ENCODE measurements around the gene NAT8.
A peak's percentile ranks its signal among the peaks of the same experiment; 100 is the strongest.
"Not testable (repeated sequence)": the region's sequence is repeated elsewhere in the genome, so short reads cannot be mapped to it uniquely, and the experiment has no call there.

NAT8 gene, protein sequence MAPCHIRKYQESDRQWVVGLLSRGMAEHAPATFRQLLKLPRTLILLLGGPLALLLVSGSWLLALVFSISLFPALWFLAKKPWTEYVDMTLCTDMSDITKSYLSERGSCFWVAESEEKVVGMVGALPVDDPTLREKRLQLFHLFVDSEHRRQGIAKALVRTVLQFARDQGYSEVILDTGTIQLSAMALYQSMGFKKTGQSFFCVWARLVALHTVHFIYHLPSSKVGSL

GRCh38 chr2:73642338-73643018 lies at the start of gene NAT8:
Gene NAT8 (minus strand): TSS chr2:73642422. CDS start chr2:73641628, 794 bp downstream.
- TF ChIP-seq ARNT (IDR thresholded peaks at IDR 0.05) (no peak), FOXK2 (IDR thresholded peaks at IDR 0.05) (no peak), BHLHE40 (IDR thresholded peaks at IDR 0.05; ENCODE audit: borderline replicate concordance) (no peak), PKNOX1 (IDR thresholded peaks at IDR 0.05) (no peak), FOXM1 (IDR thresholded peaks at IDR 0.05; ENCODE audit: borderline replicate concordance) (no peak), ZNF384 (IDR thresholded peaks at IDR 0.05) (no peak), FOXA1 (IDR thresholded peaks at IDR 0.05) (no peak), NFRKB (IDR thresholded peaks at IDR 0.05) (no peak), ELF4 (IDR thresholded peaks at IDR 0.05) (no peak), TARDBP (IDR thresholded peaks at IDR 0.05) (no peak), SP1 (IDR thresholded peaks at IDR 0.05) (no peak), SUZ12 (IDR thresholded peaks at IDR 0.05) (no peak), LEF1 (IDR thresholded peaks at IDR 0.05; ENCODE audit: borderline replicate concordance) (no peak), CTBP1 (IDR thresholded peaks at IDR 0.05; ENCODE audit: borderline replicate concordance) (no peak)
- POLR2A ChIA-PET: no interaction called here
- CTCF ChIA-PET: no interaction called here
- DNase-seq (ENCODE audit: extremely low spot score): no peak

GRCh38 chr2:73690372-73691088 lies 48.3 kb upstream of the NAT8 start:
- DNase-seq (ENCODE audit: extremely low spot score): not testable (repeated sequence)
- CTCF ChIA-PET: interaction anchor here (0.6 to 0.7 kb wide), 2 partner anchors 134 to 242 kb away, joined by 3 read pairs; no protein-coding TSS in a partner anchor

DNA sequence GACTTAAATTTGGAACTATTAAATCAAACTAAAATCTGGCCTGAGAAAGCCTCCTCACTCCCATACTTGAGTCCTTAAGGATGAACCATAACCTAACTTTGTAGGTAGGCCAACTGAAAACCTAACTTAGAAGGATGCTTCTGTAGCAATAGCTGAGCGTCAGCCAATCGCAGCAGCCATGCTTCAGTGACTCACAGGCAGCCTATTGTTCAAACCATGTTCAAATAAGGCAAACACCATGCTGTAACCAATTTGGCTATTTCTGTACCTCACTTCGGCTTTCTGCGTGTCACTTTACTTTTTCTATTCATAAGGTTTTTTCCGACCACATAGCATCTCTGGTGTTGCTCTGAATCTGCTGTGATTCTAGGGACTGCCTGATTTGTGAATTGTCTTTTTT lies 46.3 kb upstream of the NAT8 start:
- CTCF ChIA-PET; DNase-seq (ENCODE audit: extremely low spot score); POLR2A ChIA-PET: not testable (repeated sequence)

More at GRCh38 chr2:73690372-73691088, 48.3 kb upstream of the NAT8 start:
- POLR2A ChIA-PET: not testable (repeated sequence)

DNA sequence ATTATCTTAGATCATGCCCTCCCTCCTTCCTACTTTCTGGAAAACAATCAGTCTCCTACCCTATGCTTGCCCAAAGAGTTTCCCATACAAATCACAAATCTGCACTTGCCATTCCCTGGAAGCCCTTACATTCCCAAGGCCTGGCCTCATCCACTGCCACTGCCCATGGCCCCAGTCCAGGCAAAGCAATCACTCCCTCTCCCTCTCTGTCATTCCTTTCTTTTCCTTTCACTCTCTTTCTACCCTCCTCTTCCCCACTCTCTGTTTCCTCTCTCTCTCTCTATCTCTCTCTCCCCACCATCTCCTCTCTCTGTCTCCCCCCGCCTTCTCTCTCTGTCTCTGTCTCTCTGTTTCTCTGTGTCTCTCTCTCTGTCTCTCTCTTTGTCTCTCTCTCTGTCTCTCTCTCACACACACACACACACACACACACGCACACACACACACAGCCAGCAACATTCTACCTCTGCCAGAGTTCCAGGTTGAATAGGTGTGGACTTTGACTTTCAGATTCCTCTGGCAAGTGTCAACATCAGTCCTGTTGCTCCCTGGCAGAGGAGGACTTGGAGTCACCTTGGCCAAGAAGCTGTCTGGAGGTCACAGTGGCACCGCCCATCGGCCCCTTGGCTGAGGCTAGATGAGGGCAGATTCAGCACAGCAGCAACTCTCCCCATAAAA lies 43.7 kb upstream of the NAT8 start:
- CTCF ChIA-PET: no interaction called here
- DNase-seq (ENCODE audit: extremely low spot score): no peak
- POLR2A ChIA-PET: no interaction called here
- TF ChIP-seq CTBP1 (IDR thresholded peaks at IDR 0.05; ENCODE audit: borderline replicate concordance): no peak
- TF ChIP-seq PKNOX1 (IDR thresholded peaks at IDR 0.05): no peak

DNA sequence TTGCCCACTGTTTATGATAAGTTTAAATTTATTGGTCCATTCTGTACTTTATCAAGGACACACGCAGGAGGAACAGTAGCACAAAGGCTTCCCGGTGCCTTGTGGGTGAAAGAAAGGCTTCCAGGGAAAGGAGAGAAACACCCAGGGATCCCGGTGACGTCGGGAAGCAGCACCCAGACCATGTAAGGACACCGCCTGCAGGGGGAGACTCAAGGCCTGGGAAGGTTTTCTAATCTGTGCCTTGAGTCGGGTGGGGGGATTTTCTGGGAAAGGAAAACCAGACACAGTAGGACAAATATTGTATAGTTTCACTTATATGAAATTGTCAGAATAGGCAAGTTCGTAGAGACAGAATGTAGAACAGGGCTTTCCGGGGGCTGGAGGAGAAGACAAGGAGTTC lies 42.7 kb upstream of the NAT8 start:
- CTCF ChIA-PET; POLR2A ChIA-PET; DNase-seq (ENCODE audit: extremely low spot score): not testable (repeated sequence)

- POLR2A ChIA-PET; DNase-seq (ENCODE audit: extremely low spot score); CTCF ChIA-PET: not testable (repeated sequence)
Observed at GRCh38 chr2:73684325-73684724, 42.1 kb upstream of the NAT8 start.

- ChIA-PET CTCF (interaction anchor here (0.6 kb wide), 1 partner anchor 75 kb away, joined by 4 read pairs; no protein-coding TSS in a partner anchor), POLR2A (interaction anchor here (1.0 kb wide), 1 partner anchor 57 kb away, joined by 4 read pairs; the partner anchor contains the start of gene TPRKB)
- peak; percentile 23 for DNase-seq (ENCODE audit: extremely low spot score)
Observed at GRCh38 chr2:73679951-73680571, 37.8 kb upstream of the NAT8 start.

DNA sequence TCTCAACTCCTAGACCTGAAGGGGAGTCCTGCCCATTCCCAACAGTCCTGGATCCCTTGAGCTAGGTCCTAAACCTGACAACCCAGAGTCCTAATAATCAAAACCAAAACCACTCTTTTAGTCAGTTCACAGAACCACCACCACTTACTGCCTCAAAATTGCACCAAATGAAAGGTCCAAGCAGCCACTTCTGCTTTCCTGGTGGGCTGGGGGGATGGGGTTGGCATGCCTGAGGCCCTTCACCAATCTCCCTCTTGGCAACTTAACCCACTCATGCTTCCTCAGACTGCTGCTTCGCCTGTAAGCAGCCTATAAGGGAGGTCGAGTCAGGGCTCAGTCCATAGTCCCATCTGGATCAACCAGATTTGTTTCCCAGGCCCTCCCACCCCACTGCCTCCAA lies 37.0 kb upstream of the NAT8 start:
- DNase-seq (ENCODE audit: extremely low spot score); CTCF ChIA-PET; POLR2A ChIA-PET: not testable (repeated sequence)

DNA sequence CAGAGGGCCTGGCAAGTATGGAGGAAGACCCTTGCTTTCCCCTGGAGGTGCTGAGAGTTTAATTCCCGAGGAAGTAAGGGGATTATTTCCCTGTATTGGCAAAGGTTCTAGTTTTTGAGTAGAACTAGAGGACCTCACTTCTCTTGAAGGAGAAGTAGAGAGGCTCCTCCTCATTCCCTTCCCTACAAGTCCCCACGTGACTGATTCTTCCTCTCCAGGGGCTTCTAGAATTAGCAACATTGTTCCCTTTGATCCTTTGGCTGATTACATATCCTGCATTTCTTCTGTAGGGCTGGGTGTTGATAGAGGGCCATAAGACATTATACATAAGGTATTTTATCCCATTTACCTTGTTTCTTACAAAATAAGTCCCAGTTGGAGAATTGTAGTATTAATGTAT lies 35.8 kb upstream of the NAT8 start:
- CTCF ChIA-PET; POLR2A ChIA-PET; DNase-seq (ENCODE audit: extremely low spot score): not testable (repeated sequence)

DNA sequence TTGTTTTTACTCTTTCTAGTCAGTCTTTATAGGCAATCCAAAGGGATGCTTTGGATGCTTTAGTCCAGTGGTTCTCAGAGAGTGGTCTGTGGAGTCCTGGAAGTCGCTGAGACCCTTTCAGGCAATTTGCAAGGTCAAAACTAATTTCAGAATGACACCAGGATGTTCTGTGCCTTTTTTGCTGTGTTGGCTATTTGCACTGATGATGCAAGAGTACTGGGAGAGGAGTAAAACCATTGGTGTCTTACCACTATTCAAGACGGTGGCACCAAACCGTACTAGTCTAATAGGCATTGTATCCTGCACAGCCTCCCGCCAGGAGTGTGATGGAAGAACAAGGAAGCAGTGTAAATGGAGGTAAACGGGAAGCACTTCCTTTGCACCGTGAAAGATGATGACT lies 34.0 kb upstream of the NAT8 start:
- DNase-seq (ENCODE audit: extremely low spot score); CTCF ChIA-PET; POLR2A ChIA-PET: not testable (repeated sequence)

- CTCF ChIA-PET; DNase-seq (ENCODE audit: extremely low spot score): not testable (repeated sequence)
Observed at GRCh38 chr2:73674696-73675157, 32.5 kb upstream of the NAT8 start.

GRCh38 chr2:73669976-73670375 lies 27.8 kb upstream of the NAT8 start:
- DNase-seq (ENCODE audit: extremely low spot score); CTCF ChIA-PET: not testable (repeated sequence)
- POLR2A ChIA-PET: interaction anchor here (0.8 kb wide), 1 partner anchor 10 kb away, joined by 3 read pairs; no protein-coding TSS in a partner anchor

More at GRCh38 chr2:73674696-73675157, 32.5 kb upstream of the NAT8 start:
- POLR2A ChIA-PET: not testable (repeated sequence)

DNA sequence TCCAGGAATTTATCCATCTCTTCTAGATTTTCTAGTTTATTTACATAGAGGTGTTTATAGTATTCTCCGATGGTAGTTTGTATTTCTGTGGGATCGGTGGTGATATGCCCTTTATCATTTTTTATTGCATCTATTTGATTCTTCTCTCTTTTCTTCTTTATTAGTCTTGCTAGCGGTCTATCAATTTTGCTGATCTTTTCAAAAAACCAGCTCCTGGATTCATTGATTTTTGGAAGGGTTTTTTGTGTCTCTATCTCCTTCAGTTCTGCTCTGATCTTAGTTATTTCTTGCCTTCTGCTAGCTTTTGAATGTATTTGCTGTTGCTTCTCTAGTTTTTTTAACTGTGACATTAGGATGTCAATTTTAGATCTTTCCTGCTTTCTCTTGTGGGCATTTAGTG lies 25.0 kb upstream of the NAT8 start:
- DNase-seq (ENCODE audit: extremely low spot score); POLR2A ChIA-PET; CTCF ChIA-PET: not testable (repeated sequence)
